ENCODE measurements around the gene USHBP1.

DNA sequence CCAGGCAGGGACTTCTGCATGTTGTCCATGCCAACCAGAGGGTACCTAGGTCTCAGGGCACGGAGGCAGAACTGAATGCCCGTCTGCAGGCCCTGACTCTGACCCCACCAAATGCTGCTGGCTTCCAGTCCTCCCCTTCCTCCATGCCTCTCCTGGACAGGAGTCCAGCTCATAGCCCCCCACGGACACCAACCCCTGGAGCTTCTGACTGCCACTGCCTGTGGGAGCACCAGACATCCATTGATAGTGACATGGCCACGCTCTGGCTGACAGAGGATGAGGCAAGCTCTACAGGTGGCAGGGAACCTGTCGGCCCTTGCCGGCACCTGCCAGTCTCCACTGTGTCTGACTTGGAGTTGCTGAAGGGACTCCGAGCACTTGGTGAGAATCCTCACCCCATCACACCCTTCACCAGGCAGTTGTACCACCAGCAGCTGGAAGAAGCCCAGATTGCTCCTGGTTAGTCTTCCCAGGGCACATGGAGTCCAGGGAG is 19.0 kb upstream of the USHBP1 start:
- TF ChIP-seq, protein P1, sequence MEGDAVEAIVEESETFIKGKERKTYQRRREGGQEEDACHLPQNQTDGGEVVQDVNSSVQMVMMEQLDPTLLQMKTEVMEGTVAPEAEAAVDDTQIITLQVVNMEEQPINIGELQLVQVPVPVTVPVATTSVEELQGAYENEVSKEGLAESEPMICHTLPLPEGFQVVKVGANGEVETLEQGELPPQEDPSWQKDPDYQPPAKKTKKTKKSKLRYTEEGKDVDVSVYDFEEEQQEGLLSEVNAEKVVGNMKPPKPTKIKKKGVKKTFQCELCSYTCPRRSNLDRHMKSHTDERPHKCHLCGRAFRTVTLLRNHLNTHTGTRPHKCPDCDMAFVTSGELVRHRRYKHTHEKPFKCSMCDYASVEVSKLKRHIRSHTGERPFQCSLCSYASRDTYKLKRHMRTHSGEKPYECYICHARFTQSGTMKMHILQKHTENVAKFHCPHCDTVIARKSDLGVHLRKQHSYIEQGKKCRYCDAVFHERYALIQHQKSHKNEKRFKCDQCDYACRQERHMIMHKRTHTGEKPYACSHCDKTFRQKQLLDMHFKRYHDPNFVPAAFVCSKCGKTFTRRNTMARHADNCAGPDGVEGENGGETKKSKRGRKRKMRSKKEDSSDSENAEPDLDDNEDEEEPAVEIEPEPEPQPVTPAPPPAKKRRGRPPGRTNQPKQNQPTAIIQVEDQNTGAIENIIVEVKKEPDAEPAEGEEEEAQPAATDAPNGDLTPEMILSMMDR (IDR thresholded peaks at IDR 0.05; ENCODE audit: borderline replicate concordance, extremely low read depth, low read length, poor library complexity, severe bottlenecking), result no peak
- TF ChIP-seq EZH2 (IDR thresholded peaks at IDR 0.05; ENCODE audit: borderline replicate concordance, low read depth, low read length, severe bottlenecking), result no peak
